NCI-H146 (cell line): ENCODE data around the gene STRN.
"Not testable (repeated sequence)": the region's sequence is repeated elsewhere in the genome, so short reads cannot be mapped to it uniquely, and the experiment has no call there.

Source experiments
- DNase-seq: peaks from one replicate; lab custom pipeline; 2025; lab: John Stamatoyannopoulos, UW

STRN gene

GRCh38 chr2:36906277-36906676 is 60.1 kb downstream of the STRN start:
- DNase-seq: no peak

DNA sequence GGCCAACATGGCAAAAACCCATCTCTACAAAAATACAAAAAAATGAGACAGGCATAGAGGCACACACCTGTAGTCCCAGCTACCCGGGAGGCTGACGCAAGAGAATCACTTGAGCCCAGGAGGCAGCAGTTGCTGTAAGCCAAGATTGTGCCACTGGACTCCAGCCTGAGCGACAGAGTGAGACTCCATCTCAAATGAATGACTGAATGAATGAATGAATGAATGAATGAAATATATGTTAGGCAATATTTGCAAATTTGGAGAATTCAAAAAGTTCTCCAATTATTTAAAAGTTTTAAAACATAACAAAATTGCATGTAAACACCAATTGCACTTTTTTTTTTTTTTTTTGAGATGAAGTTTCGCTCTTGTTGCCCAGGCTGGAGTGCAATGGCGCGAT is 61.7 kb downstream of the STRN start:
- DNase-seq: no peak

- no peak for DNase-seq
Observed at GRCh38 chr2:36902385-36903120, 63.8 kb downstream of the STRN start.

DNA sequence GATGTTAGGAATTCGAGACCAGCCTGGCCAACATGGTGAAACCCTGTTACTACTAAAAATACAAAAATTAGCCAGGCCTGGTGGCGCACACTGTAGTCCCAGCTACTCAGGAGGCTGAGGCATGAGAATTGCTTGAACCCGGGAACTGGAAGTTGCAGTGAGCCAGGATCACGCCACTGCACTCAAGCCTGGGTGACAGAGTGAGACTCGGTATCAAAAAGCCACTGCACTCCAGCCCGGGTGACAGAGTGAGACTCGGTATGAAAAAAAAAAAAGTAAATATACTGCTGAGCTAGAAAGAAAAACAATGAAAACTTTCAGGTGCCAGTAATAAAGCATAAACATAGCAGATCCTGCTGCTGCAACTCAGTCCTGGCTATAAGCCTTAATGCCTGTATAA is 73.5 kb downstream of the STRN start:
- DNase-seq: no peak

DNA sequence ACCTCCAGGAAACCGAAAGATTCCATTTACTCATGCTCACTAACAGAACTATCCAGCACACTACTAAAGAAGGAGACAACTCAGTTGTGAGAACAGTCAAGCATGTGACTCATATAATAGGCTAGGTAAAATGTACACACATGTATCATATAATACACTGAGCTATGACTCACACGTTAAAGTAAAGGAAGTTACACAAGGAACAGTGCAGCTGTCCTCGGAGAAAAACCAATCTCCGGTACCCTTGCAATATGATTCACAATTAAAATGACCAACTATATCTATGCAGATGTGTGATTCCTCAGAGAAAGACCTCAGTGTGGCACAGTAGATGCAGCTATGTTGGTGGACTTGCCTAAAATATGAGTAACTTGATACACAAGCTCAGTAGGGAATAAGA is 76.5 kb downstream of the STRN start:
- no peak for DNase-seq

GRCh38 chr2:36887095-36887494 is 79.2 kb downstream of the STRN start:
- not testable (repeated sequence) for DNase-seq

DNA sequence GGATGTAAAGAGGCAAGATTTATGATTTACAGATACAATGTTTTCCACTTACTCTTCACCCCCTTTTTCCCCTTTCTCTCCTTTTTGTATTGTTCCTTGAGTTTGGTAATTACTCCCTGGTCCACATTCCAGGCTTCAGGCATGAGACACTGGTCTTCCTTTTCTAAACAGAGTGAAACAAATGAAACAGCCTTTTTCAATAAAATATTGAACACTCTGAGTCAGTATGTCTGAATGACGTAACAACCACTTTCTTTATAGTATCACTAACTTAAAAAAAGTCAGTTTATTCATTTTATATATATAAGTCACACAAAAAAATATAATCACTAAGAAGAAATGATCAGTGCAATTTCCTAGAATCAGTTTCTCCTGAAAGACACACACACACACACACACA is 79.7 kb downstream of the STRN start:
- DNase-seq: no peak

- DNase-seq: no peak
Observed at GRCh38 chr2:36885605-36886004, 80.7 kb downstream of the STRN start.

GRCh38 chr2:36882532-36882931 is 83.8 kb downstream of the STRN start:
- no peak for DNase-seq

DNA sequence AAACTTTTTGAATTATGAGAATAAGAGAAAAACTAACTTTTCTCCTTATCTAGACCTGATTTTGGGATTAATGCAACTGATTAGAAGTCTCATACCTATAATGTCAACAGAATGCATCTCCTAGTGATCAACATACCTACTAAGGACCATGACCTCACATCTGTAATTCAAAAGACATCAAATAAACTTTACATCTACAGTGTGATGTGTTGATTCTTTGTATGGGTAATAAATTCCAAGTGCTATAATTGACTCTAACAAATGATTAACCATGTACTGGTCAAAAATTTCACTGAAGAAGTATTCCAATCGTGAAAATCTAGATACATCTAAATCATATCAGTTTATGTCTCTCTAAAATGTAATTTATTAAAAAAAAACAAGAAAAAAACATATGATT is 84.5 kb downstream of the STRN start:
- no peak for DNase-seq

DNA sequence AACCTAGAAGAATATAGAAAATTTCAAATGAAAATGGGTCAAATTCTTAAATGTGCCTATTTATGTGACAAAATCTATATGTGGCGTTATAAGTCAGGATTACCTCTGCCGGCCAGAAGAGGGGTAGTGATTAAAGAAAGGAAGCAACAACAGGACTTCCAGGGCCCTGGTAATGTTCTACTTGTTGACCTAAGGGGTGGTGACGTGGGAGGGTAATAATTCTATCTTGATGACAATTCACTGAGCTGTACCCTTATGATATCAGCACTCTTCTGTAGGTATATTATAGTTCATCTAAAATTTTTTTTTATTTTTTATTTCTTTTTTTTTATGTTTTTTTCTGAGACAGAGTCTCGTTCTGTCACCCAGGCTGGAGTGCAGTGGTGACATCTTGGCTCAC is 87.9 kb downstream of the STRN start:
- no peak for DNase-seq

DNA sequence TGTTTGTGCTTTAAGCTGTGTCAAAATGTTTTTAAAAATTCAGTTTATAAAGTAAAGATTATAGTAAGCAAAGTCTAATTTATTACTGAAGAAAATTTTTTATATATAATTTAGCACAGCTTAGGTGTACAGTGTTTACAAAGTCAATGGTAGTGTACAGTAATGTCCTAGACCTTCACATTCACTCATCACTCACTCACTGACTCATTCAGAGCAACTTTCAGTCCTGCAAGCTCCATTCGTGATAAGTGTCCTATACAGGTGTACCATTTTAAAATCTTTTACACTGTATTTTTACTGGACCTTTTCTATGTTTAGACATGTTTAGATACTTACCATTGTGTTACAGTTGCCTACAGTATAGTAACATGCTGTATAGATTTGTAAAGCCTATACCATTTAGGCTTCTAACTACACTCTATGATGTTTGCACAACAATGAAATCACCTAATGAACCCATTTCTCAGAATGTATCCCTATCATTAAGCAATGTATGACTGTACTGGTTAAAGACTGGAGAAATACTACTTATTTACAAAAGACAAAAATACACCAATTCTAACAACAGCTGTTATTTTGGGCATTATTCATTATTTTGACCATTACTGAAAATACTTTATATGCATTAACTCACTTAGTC is 95.1 kb downstream of the STRN start:
- DNase-seq: no peak

DNA sequence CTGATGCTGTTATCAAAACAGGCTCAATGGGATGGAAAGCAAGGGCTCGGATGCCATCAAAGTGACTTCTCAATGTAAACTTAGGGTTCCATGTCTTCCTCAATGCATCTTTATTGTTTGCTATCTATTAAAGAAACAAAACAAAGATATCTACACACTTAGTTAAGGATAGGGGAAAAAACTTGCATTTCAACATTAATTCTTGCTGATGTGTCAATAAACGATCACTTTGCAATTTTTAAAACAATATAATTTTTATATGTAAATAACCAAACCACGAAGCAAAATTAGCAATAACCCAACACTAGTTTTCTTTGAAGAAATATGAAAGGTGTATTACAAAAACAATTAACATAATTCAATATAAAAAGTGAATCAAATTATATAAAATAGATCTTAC is 96.7 kb downstream of the STRN start:
- DNase-seq: no peak

DNA sequence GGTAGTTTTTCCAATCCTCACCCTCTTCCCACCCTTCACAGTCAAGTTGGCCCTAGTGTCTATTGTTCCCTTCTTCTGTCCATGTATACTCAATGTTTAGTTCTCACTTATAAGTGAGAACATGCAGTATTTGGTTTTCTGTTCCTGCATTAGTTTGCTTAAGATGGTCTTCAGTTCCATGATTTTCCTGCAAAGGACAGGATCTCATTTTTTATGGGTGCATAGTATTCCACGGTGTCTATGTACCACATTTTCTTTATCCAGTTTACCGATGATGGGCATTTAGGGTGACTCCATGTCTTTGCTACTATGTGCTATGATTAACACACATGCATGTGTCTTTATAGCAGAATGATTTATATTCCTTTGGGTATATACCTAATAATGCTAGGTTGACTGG is 104.4 kb downstream of the STRN start:
- no peak for DNase-seq

DNA sequence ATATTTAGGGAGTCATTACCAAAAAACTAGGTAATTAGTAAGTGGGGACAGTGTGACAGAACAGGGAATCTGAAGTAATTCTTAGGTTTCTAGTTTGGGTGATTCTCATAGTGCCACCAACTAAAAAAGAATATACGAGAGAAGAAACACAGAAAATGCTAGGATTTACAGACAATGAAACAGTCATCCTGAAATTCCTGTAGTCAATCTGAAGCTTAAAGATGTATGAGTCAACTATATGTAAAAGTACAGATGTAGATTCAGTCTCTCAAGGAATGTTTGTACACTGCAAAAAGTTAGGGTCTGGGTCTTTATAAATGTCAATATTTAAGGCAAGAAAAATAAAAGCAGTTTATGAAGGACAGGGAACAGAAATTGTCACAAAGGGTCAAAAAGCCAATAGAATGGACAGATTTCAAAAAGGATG is 107.0 kb downstream of the STRN start:
- DNase-seq: no peak

DNA sequence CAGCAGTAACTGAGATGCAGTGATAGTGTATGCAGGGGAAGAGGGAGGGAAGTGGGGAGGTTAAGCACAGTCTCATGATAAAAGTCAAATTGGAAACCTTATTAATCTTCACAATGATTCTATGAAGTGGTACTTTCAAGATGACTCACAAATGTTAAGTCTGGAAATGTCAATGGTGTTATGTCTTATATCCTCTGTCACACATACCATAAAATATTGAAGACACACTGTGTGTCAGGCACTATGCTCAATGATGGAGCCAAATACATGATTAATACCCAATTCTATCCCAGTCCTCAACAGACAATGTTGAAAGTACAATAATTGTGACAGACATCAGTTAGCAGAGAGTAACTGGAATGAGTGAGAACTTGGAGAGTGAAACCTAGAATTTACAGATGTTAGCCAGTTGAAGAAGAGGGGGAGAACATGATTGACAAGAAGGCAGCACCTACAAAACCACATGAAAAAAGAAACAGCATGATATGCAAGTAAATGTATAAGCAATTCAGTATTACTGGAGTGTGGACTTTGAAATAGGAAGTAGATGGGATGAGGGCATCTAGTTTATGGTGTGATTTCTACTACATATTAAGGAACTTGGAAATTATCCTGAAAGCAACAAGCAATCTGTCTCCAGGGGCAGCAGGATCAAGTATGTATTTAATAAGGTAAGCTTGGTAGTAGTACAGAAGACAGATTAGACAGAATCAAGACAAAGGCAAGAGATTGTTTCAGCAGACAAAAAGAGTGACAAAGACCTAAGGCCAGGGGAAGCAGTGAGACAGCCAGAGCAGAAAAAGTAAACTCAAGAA is 107.6 kb downstream of the STRN start:
- no peak for DNase-seq

DNA sequence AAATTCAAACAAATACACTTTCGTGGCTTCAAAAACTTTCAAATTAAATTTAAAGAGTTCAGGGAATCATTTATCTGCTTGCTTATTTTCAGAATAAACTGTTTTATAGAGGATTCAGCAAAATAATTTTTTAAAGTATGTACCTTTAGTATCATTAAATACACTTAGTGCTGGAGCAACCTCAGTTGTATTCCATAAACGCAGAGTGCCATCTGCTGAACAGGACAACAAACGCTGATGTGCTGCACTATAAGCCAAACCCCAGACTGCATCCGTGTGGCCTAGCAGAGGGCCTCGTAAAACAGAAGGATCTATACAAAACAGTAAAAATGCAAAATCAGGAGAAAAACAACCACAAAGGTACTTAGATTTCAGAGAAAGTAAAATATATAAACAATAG is 108.6 kb downstream of the STRN start:
- no peak for DNase-seq

DNA sequence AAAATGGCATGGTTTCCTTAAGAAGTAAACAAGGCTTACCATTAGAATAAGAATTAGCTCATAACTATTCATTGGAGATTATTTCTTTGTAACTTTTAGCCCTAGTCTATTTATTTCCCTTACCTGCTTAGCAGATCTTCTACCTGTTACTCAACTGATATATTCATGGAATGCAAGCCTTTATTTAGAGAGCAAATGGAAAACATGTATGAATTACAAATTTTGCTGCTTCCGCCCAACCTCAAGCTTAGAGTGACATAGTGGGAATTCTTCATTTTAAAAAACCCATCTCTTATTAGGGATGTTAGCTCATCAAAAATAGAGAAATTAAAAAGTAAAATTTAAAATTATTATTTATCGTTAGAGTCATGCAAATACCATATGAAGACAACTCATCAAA is 110.9 kb downstream of the STRN start:
- DNase-seq: no peak

GRCh38 chr2:36854241-36854640 is 112.1 kb downstream of the STRN start:
- no peak for DNase-seq

GRCh38 chr2:36849265-36849664 is 117.1 kb downstream of the STRN start:
- DNase-seq: no peak

DNA sequence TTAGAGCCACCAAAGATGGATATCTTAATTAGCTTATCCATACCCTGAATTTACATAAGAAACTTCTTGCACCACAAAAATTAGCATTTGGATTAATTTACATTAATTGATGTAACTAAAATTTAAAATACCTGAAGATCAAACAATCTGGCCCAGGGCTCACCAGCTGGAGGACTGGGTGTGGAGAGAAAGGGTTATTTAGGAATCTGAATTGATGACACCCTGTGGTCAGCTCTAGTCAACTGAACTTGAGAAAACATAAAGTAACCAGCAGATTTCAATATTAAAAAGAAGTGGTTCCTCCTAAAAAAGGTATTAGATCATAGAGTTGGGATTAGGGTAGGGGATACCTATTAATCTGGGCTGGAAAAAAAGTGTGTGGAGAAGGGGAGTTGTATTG is 122.5 kb downstream of the STRN start:
- DNase-seq: no peak

DNA sequence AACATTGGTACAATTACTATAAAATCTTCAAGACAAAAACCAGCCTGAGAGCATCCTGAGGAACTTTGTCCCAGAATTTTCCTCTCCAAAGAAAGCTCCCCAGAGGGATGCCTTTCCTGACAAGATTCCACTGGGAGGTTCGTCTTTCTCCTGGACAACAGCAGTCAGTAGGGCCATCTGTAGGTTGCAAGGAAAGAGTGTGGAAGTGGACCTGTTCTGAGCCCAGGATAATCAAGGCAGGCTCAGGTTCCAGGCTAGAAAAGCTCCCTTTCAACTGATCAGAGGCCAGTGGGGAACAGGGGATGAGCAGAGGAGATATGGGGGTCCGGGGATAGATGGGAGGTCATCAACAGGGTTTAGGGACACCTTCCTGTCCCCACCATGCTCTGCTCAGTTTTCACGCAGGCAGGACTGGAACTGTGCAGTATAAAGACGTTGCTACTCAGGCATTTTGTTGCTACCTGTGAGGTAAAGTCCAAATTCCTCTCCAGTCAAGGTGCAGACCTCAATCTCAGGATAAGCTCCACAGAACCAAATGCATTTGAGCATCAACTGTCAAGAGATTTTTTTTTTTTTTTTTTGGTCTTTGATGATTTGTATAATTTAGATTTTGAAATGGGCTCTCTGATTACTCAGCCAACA is 126.2 kb downstream of the STRN start:
- DNase-seq: no peak
